ENCODE data around the gene SETD5.

Gene SETD5

GRCh38 chr3:9403463-9403862, 6.0 kb downstream of the SETD5 start:
- Histone ChIP-seq H3K27ac (ENCODE audit: low read depth, low read length) (no peak overlapping the region), H4K91ac (ENCODE audit: low read depth, low read length) (no peak overlapping the region), H3K9me3 (ENCODE audit: insufficient read depth, low read depth, low read length) (no peaks in the 10 kb centered on the region), H2AK5ac (ENCODE audit: low read length) (no peak overlapping the region), H4K12ac (ENCODE audit: low read depth, low read length) (no peak overlapping the region), H4K8ac (ENCODE audit: low read depth, low read length) (no peak overlapping the region), H2BK5ac (ENCODE audit: low read depth, low read length, poor library complexity) (no peak overlapping the region), H3K4me1 (ENCODE audit: control insufficient read depth in 1 of 2, insufficient read depth in 2 of 2, low read length in 2 of 2) (peaks cover 0 to 6% of the 10 kb centered on the region in 2 experiments), H3K23ac (ENCODE audit: low read length) (no peak overlapping the region), H3K18ac (ENCODE audit: low read length) (no peak overlapping the region), H3K9ac (ENCODE audit: low read length) (no peak overlapping the region), H2BK12ac (ENCODE audit: low read length) (no peak overlapping the region), H3K79me1 (ENCODE audit: low read length) (peaks cover 3% of the 10 kb centered on the region), H2BK120ac (ENCODE audit: insufficient read depth, low read length, poor library complexity) (no peak overlapping the region), H3K4me3 (ENCODE audit: low read depth, low read length) (no peak overlapping the region), H2AFZ (ENCODE audit: insufficient read depth, low read length, poor library complexity) (no peak overlapping the region), H3K79me2 (ENCODE audit: control insufficient read depth, insufficient read depth, low read length, poor library complexity) (peaks cover 19% of the 10 kb centered on the region), H3K27me3 (ENCODE audit: insufficient read depth, low read length) (no peaks in the 10 kb centered on the region), H3K36me3 (ENCODE audit: control insufficient read depth in 1 of 2, insufficient read depth in 2 of 2, low read length in 2 of 2) (no peaks in the 10 kb centered on the region), H3K4me2 (ENCODE audit: low read length) (no peak overlapping the region), H3K4ac (ENCODE audit: low read depth, low read length) (peak overlapping the region; percentile 55), H3K14ac (ENCODE audit: low read length) (no peak overlapping the region)
- no CpG with 5 or more reads among the region's 2 CpGs for WGBS (ENCODE audit: extremely low coverage, insufficient coverage, insufficient read length)
- no peak for DNase-seq

DNA sequence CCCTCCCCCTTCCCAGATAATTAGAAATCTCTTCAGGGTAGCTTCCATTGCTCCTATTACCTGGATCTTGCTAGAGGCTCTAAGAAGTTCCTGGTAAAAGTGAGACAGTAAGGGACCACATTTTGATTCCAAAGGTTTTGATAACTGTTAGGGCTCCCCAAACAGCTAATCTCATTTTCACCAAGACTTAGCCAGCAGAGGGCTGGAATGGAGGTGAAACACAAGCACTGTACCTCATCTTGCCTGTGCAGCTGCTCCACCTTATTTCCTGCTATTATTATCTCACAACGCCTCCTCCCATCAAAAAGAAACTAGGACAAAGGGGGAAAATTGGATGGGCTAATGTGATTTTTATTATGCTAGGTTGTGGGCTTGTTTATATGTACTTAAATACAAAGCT, 7.3 kb downstream of the SETD5 start:
- no peak overlapping the region for H4K8ac ChIP-seq (ENCODE audit: low read depth, low read length)
- no peak overlapping the region for H2BK120ac ChIP-seq (ENCODE audit: insufficient read depth, low read length, poor library complexity)
- no peak overlapping the region for H4K12ac ChIP-seq (ENCODE audit: low read depth, low read length)
- WGBS (ENCODE audit: extremely low coverage, insufficient coverage, insufficient read length): no CpG with 5 or more reads among the region's 1 CpG
- H3K14ac ChIP-seq (ENCODE audit: low read length): no peak overlapping the region
- H3K79me1 ChIP-seq (ENCODE audit: low read length): no peaks in the 10 kb centered on the region
- H3K4me1 ChIP-seq (ENCODE audit: control insufficient read depth in 1 of 2, insufficient read depth in 2 of 2, low read length in 2 of 2): peaks cover 0 to 6% of the 10 kb centered on the region in 2 experiments
- no peak overlapping the region for H2AFZ ChIP-seq (ENCODE audit: insufficient read depth, low read length, poor library complexity)
- DNase-seq: no peak
- H4K91ac ChIP-seq (ENCODE audit: low read depth, low read length): no peak overlapping the region
- H3K23ac ChIP-seq (ENCODE audit: low read length): no peak overlapping the region
- no peaks in the 10 kb centered on the region for H3K36me3 ChIP-seq (ENCODE audit: control insufficient read depth in 1 of 2, insufficient read depth in 2 of 2, low read length in 2 of 2)
- H3K9me3 ChIP-seq (ENCODE audit: insufficient read depth, low read depth, low read length): no peaks in the 10 kb centered on the region
- no peak overlapping the region for H3K27ac ChIP-seq (ENCODE audit: low read depth, low read length)
- H2AK5ac ChIP-seq (ENCODE audit: low read length): no peak overlapping the region
- no peak overlapping the region for H2BK12ac ChIP-seq (ENCODE audit: low read length)
- no peak overlapping the region for H2BK5ac ChIP-seq (ENCODE audit: low read depth, low read length, poor library complexity)
- H3K79me2 ChIP-seq (ENCODE audit: control insufficient read depth, insufficient read depth, low read length, poor library complexity): peaks cover 16% of the 10 kb centered on the region
- H3K9ac ChIP-seq (ENCODE audit: low read length): no peak overlapping the region
- H3K4ac ChIP-seq (ENCODE audit: low read depth, low read length): peak overlapping the region; percentile 100
- H3K4me2 ChIP-seq (ENCODE audit: low read length): no peak overlapping the region
- H3K27me3 ChIP-seq (ENCODE audit: insufficient read depth, low read length): no peaks in the 10 kb centered on the region
- H3K4me3 ChIP-seq (ENCODE audit: low read depth, low read length): no peak overlapping the region
- H3K18ac ChIP-seq (ENCODE audit: low read length): no peak overlapping the region

GRCh38 chr3:9405756-9406155, 8.3 kb downstream of the SETD5 start:
- Histone ChIP-seq H3K4me1 (ENCODE audit: control insufficient read depth in 1 of 2, insufficient read depth in 2 of 2, low read length in 2 of 2) (peaks cover 0 to 4% of the 10 kb centered on the region in 2 experiments), H3K27me3 (ENCODE audit: insufficient read depth, low read length) (no peaks in the 10 kb centered on the region), H3K4ac (ENCODE audit: low read depth, low read length) (peak overlapping the region; percentile 75), H3K23ac (ENCODE audit: low read length) (no peak overlapping the region), H2AK5ac (ENCODE audit: low read length) (no peak overlapping the region), H3K4me3 (ENCODE audit: low read depth, low read length) (no peak overlapping the region), H3K18ac (ENCODE audit: low read length) (no peak overlapping the region), H4K8ac (ENCODE audit: low read depth, low read length) (no peak overlapping the region), H3K9me3 (ENCODE audit: insufficient read depth, low read depth, low read length) (no peaks in the 10 kb centered on the region), H3K27ac (ENCODE audit: low read depth, low read length) (no peak overlapping the region), H3K9ac (ENCODE audit: low read length) (no peak overlapping the region), H3K36me3 (ENCODE audit: control insufficient read depth in 1 of 2, insufficient read depth in 2 of 2, low read length in 2 of 2) (no peaks in the 10 kb centered on the region), H2BK12ac (ENCODE audit: low read length) (no peak overlapping the region), H3K79me1 (ENCODE audit: low read length) (no peaks in the 10 kb centered on the region), H2BK5ac (ENCODE audit: low read depth, low read length, poor library complexity) (no peak overlapping the region), H4K91ac (ENCODE audit: low read depth, low read length) (no peak overlapping the region), H3K79me2 (ENCODE audit: control insufficient read depth, insufficient read depth, low read length, poor library complexity) (peaks cover 12% of the 10 kb centered on the region), H3K14ac (ENCODE audit: low read length) (no peak overlapping the region), H4K12ac (ENCODE audit: low read depth, low read length) (no peak overlapping the region), H2AFZ (ENCODE audit: insufficient read depth, low read length, poor library complexity) (no peak overlapping the region), H2BK120ac (ENCODE audit: insufficient read depth, low read length, poor library complexity) (no peak overlapping the region), H3K4me2 (ENCODE audit: low read length) (no peak overlapping the region)
- no peak for DNase-seq
- no CpG with 5 or more reads among the region's 3 CpGs for WGBS (ENCODE audit: extremely low coverage, insufficient coverage, insufficient read length)

DNA sequence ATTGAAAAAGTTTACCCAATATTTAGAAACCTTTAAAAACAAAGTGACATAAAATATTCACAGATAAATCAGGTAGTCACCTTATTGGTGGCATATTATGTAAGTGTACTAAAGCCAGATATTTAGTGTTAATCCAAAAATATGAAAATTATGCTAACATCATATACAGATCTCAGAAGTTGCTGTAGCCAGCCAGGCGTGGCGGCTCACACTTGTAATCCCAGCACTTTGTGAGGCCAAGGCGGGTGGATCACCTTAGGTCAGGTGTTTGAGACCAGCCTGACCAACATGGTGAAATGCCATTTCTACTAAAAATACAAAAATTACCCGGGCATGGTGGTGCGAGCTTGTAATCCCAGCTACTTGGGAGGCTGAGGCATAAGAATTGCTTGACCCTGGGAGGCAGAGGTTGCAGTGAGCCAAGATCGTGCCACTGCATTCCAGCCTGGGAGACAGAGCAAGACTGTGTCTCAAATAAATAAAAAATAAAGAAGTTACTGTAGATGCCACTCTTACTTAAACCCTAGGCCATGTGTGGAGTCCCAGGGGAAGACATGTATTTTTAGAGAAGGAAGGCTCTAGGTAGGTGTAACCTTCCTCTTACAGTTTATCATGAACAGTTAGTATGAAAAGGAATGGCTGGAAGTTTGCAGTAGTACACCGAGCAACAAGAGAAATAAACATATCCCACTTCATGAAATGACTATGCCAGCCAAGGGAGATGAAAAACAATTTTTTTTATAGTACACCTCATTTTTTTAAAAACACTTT, 9.6 kb downstream of the SETD5 start:
- Histone ChIP-seq H4K91ac (ENCODE audit: low read depth, low read length) (no peak overlapping the region), H3K9ac (ENCODE audit: low read length) (no peak overlapping the region), H3K27me3 (ENCODE audit: insufficient read depth, low read length) (no peaks in the 10 kb centered on the region), H4K8ac (ENCODE audit: low read depth, low read length) (no peak overlapping the region), H3K9me3 (ENCODE audit: insufficient read depth, low read depth, low read length) (no peaks in the 10 kb centered on the region), H3K4me1 (ENCODE audit: control insufficient read depth in 1 of 2, insufficient read depth in 2 of 2, low read length in 2 of 2) (peaks cover 0 to 4% of the 10 kb centered on the region in 2 experiments), H3K79me1 (ENCODE audit: low read length) (no peaks in the 10 kb centered on the region), H2BK120ac (ENCODE audit: insufficient read depth, low read length, poor library complexity) (no peak overlapping the region), H3K4ac (ENCODE audit: low read depth, low read length) (peak overlapping the region; percentile 90), H2AK5ac (ENCODE audit: low read length) (no peak overlapping the region), H3K23ac (ENCODE audit: low read length) (no peak overlapping the region), H3K4me2 (ENCODE audit: low read length) (no peak overlapping the region), H3K36me3 (ENCODE audit: control insufficient read depth in 1 of 2, insufficient read depth in 2 of 2, low read length in 2 of 2) (no peaks in the 10 kb centered on the region), H3K27ac (ENCODE audit: low read depth, low read length) (no peak overlapping the region), H4K12ac (ENCODE audit: low read depth, low read length) (no peak overlapping the region), H3K4me3 (ENCODE audit: low read depth, low read length) (no peak overlapping the region), H3K18ac (ENCODE audit: low read length) (no peak overlapping the region), H2AFZ (ENCODE audit: insufficient read depth, low read length, poor library complexity) (no peak overlapping the region), H3K79me2 (ENCODE audit: control insufficient read depth, insufficient read depth, low read length, poor library complexity) (peaks cover 15% of the 10 kb centered on the region), H2BK12ac (ENCODE audit: low read length) (no peak overlapping the region), H3K14ac (ENCODE audit: low read length) (no peak overlapping the region), H2BK5ac (ENCODE audit: low read depth, low read length, poor library complexity) (no peak overlapping the region)
- no peak for DNase-seq
- WGBS (ENCODE audit: extremely low coverage, insufficient coverage, insufficient read length): no CpG with 5 or more reads among the region's 7 CpGs
